HG02852 (cell line): ENCODE results near the gene CXorf65.

ENCODE experiments used
- ATAC-seq: cut with Tn5 transposase; IDR thresholded peaks from one replicate; pipeline ENCODE4 v1.9.1; 2021; ENCODE audit warnings: mild to moderate bottlenecking, moderate library complexity; ENCODE audit not compliant: unreplicated experiment

CXorf65 gene

DNA sequence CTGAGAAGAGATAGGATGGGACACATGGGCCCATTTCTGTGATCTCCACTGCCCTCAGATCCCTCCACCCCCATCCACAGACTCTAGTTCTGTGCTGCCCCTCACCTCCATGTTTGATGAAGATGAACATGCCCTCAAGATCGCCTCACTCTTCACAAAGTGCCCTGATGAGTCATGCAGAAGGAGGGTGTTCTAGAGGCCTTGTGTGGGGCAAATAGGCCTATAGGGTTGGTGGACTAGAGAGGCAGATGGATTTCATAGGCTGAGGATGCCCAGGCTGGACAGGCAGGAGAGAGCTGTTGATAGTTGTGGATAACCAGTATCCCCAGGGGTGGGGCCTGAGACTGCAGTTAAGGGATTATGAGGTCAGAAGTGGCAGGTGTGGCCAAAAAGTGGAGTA lies at the start of gene CXorf65:
TSS of gene CXorf65 (minus strand) at position 314 of the 400 bp plus-strand sequence. CDS start at position 130, 184 bp downstream.
- ATAC-seq = no peak

- ATAC-seq = no peak
These were observed 48.1 kb upstream of the CXorf65 start for GRCh38 chrX:71154641-71155040.

DNA sequence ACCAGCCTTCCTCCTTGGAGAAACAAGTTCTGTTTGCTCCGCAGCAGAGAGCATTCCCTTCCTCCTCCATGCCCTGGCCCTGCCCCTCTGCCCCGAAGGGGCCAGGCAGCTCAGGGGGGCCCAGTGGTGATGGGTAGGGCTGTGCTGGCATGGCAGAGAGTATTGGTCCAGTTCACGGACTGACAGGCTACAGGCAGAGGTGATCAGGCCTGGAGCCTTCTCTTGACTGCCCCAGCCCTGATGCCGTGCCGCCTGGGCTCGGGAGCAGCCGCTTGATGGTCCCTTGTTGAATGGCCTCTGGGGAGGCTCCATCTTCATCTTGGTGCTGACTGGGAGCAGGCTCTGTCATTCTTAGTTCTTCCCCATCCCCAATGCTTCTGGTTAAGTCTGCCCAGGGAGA lies 47.7 kb upstream of the CXorf65 start:
- no peak for ATAC-seq

- no peak for ATAC-seq
These were observed 44.8 kb upstream of the CXorf65 start for GRCh38 chrX:71151366-71151765.

- no peak for ATAC-seq
These were observed 41.7 kb upstream of the CXorf65 start for GRCh38 chrX:71148278-71148663.

GRCh38 chrX:71147496-71148277 lies 41.1 kb upstream of the CXorf65 start:
- ATAC-seq = no peak

DNA sequence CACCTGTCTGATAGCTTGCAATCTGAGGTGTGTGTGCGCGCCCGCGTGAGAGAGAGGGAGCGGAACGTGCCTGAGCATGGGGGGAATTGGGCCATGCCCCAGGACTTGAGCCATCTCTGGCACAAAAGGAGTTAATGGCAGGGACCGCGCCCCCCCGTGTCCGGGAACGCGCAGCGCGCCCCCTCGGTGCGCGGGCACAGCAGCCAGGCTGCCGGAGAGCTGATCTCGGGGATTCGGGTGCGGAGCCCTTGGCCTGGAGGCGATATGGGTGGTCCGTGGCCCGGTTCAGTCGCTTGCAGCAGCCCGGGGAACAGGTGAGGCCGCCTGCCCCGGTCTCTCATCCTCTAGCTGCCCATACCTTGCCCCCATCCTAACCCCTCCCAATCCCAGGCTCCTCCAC lies 38.1 kb upstream of the CXorf65 start, which contains the start of gene NLGN3:
TSS of gene NLGN3 (plus strand) at position 191 of the 400 bp plus-strand sequence. CDS start 2,909 bp downstream, outside the sequence.
- ATAC-seq = no peak

DNA sequence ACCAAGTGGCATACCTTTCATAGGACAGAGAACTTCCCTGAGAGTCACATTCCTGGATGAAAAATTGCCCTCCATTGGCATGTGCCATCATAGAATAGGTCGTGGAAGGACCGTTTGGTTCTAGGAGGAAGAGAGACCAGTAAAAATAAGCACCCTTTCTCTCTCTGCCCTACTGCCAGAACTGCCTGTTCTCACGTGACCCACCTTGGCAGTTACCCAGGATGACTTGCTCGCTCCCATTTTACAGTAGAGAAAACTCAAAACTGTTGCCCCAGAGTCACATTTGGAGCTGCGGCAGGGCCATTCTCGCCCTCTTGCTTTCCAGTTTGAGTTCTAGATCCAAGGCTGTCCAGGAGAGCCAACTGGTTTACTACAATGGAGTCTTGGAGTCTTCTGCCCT lies 37.0 kb upstream of the CXorf65 start:
- no peak for ATAC-seq

GRCh38 chrX:71140440-71140839 lies 33.9 kb upstream of the CXorf65 start:
- ATAC-seq = no peak

DNA sequence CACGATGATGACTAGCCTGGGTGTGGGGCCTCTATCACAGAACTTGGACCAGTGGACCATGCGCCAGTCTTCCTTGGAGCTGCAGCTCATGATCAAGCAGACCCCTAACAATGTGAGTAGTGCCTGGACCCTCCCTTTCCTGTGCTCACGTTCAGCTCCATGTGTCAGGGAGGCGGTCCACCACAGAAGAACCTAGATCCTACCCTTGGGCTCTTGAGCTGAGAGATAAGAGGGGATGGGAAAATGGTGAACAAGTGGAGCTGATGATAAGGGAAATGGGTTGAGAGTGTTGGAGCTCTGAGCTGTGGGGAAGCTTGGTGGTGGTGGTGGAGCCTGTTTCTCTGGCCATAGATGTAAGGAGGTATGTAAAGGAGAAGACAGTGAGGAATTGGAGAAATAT lies 25.0 kb upstream of the CXorf65 start:
- ATAC-seq = no peak

DNA sequence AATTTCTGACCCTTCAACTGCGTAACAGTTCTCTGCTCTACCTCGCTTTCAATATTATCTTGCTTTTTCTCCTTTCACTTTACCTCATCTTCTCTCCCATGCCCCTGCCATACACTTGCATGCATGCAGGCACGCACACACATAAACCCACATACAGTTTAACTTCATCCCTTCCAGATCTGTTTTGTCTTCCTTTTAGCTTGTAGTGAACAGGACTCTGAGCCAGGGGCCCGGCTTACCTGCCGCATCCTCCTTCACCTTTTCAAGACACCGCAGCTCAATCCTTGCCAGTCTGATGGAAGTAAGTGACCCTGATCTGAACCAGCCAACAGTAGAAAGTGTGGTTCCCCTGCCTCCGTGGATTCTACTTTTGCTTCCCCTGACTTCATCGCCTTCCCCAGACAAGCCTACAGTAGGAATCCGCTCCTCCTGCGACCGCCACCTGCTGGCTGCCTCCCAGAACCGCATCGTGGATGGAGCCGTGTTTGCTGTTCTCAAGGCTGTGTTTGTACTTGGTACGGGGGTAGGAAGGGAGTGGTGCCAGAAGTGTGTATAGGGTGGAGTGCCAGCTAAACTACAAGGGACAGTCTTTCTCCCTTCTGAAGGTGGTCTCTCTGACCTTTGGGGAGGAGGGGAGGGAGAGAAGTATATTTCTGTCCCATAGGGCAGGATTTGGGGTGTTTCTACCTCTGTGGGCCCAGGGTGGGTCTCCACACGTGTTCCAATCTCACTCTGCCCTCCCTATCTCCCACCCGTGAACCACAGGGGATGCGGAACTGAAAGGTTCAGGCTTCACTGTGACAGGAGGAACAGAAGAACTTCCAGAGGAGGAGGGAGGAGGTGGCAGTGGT lies 22.6 kb upstream of the CXorf65 start:
- ATAC-seq = peak; percentile 81

DNA sequence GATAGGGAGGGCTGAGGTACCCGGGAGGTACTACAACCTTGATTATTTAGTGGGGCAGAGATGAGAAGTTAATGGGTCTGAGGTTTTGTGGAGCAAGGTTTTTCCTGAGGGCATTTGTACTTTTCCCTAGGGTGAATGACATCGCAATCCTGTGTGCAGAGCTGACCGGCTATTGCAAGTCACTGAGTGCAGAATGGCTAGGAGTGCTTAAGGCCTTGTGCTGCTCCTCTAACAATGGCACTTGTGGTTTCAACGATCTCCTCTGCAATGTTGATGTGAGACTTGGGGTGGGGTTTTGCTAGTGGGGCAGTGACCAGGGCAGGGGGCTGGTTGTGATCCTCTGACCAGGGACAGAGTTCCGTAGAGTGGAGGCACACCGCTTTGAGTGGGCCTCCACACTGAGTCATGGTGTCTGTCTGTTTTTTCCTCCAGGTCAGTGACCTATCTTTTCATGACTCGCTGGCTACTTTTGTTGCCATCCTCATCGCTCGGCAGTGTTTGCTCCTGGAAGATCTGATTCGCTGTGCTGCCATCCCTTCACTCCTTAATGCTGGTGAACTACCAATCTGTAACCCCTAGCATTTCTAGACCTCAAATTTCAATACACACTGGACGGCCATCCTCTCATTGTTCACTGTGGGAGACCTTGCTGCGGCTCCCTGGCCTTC lies 21.8 kb upstream of the CXorf65 start:
- ATAC-seq = no peak

- ATAC-seq = no peak
These were observed 12.5 kb upstream of the CXorf65 start for GRCh38 chrX:71118985-71119535.

DNA sequence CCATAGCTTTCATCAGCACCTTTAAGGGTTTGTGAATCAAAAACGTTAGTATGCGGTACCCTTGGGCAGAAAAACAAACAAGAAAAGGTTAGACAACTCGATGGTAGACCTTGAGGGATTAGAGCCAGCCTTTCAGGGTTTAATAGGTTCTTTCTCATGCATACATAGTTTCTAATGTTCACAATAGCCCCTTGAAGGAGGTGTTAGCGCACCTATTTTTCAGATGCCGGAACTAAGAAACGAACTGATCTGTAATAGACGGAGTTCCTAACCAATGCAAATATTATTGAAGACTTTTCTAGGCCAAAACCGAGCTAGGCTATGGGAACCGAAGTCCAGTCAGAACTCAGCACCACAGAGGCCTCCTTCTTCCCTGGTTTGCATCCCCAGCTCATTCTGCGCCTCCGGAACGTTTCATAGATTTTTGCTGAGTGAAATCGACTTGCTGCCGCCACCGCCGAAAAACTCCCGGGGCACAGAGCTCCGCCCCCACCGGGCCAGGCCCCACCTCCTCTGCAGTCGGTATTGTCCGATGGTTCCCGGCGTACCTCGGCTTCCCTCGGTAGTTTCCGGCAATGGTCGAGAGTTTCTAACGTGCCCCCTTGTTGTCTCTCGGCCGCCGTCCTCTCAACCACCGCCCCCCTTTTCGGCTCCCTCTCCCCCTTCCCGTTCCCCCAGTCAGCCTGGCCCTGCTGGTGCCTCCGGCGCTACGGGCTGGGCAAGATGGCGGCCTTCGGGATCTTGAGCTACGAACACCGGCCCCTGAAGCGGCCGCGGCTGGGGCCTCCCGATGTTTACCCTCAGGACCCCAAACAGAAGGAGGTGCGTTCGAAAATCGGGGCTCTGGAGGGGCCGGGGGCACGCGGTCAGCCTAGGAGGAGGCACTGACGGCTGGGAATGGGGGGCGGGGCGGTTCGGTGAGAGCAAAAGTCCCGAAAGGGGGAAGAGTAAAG lies 11.8 kb upstream of the CXorf65 start, which contains the start of gene MED12:
TSS of gene MED12 (plus strand) at position 565 of the 953 bp plus-strand sequence. CDS start at position 724, 159 bp downstream.
- ATAC-seq = peak; percentile 86

DNA sequence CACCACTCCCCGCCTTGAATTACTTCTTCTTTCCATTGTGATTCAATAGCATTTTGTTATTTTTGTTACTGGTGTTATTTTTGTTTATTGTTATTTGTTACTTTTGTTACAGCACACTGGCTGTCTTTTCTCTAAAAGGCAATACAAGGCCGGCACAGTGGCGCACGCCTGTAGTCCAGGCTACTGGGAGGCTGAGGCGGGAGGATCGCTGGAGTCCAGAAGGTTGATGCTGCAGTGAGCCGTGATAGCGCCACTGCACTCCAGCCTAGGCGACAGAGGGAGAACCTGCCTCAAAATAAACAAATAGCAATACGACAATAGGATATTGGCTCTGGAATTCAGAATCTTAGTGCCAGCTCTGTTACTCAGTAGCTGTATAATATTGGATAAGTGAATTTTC lies 10.8 kb upstream of the CXorf65 start:
- ATAC-seq = no peak

- peak; percentile 20 for ATAC-seq
These were observed 5.4 kb upstream of the CXorf65 start for GRCh38 chrX:71111921-71112431.

GRCh38 chrX:71111141-71111843 lies 4.8 kb upstream of the CXorf65 start, which contains the start of gene IL2RG:
Gene IL2RG, minus strand, starts transcription at chrX:71111577. Its CDS starts 38 bp downstream, at chrX:71111539.
- peak; percentile 90 for ATAC-seq

DNA sequence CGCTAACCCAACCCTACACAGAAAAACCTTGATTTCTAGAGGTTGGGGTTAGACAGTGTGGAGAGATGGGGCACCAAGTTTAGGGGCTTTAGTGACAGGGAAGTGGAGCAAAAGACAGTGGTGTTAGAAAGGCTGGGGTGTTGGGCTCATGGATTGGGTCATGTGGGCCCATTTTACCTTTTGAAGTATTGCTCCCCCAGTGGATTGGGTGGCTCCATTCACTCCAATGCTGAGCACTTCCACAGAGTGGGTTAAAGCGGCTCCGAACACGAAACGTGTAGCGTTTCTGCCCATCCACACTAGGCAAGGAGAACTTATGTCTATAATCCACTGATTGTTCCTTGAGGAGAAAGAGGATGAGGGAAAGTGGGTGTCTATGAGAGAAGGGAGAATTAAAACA lies 2.5 kb upstream of the CXorf65 start:
- no peak for ATAC-seq
